Fibroblast of pulmonary artery (primary cell): ENCODE data around the gene NOL3.

Experiments used
- DNase-seq: peaks from one replicate; pipeline ENCODE4 v3.0.0-alpha.2; 2010; ENCODE audit warnings: low read depth
- H3K4me3 ChIP-seq: replicated peaks from 2 replicates; pipeline ENCODE4 v1.5.1; 2011; ENCODE audit warnings: low read depth, mild to moderate bottlenecking, control low read depth, low read length, moderate library complexity
- TF ChIP-seq, protein P1 (sequence below): IDR thresholded peaks from 2 replicates; pipeline ENCODE4 v1.5.1; 2011; ENCODE audit warnings: mild to moderate bottlenecking, control low read depth, low read length, inconsistent platforms; ENCODE audit errors: missing control alignments

NOL3 gene

GRCh38 chr16:67206129-67206837 is 35.9 kb downstream of the NOL3 start:
- no peak for DNase-seq
- H3K4me3 ChIP-seq: no peak overlapping the region

DNA sequence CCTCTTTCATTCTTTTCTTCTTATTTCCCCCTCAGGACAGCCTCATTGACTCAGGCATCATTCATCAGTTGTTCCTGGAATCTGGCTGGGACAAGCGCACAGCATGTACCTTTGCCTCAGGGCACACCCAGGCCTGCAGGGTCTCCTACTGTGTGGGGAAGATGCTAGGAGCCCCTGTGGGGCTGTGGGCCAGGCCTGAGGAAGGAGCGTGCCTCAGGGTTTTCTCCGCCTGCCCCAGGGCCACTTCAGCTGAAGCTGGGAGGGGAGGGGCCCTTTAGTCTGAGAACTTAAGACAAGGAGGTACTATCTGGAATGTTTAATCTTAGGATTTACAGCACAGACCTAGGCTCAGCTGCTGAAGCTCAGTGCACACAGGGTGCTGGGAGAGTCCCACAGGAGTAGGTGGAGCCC is 36.5 kb downstream of the NOL3 start:
- TF ChIP-seq, protein P1, sequence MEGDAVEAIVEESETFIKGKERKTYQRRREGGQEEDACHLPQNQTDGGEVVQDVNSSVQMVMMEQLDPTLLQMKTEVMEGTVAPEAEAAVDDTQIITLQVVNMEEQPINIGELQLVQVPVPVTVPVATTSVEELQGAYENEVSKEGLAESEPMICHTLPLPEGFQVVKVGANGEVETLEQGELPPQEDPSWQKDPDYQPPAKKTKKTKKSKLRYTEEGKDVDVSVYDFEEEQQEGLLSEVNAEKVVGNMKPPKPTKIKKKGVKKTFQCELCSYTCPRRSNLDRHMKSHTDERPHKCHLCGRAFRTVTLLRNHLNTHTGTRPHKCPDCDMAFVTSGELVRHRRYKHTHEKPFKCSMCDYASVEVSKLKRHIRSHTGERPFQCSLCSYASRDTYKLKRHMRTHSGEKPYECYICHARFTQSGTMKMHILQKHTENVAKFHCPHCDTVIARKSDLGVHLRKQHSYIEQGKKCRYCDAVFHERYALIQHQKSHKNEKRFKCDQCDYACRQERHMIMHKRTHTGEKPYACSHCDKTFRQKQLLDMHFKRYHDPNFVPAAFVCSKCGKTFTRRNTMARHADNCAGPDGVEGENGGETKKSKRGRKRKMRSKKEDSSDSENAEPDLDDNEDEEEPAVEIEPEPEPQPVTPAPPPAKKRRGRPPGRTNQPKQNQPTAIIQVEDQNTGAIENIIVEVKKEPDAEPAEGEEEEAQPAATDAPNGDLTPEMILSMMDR: no peak
- DNase-seq: no peak
- H3K4me3 ChIP-seq: no peak overlapping the region

More at GRCh38 chr16:67206129-67206837, 35.9 kb downstream of the NOL3 start:
- TF ChIP-seq, protein P1: no peak

- TF ChIP-seq, protein P1: no peak
- H3K4me3 ChIP-seq: no peak overlapping the region
- no peak for DNase-seq
Measured at GRCh38 chr16:67207249-67208091, 37.1 kb downstream of the NOL3 start.

DNA sequence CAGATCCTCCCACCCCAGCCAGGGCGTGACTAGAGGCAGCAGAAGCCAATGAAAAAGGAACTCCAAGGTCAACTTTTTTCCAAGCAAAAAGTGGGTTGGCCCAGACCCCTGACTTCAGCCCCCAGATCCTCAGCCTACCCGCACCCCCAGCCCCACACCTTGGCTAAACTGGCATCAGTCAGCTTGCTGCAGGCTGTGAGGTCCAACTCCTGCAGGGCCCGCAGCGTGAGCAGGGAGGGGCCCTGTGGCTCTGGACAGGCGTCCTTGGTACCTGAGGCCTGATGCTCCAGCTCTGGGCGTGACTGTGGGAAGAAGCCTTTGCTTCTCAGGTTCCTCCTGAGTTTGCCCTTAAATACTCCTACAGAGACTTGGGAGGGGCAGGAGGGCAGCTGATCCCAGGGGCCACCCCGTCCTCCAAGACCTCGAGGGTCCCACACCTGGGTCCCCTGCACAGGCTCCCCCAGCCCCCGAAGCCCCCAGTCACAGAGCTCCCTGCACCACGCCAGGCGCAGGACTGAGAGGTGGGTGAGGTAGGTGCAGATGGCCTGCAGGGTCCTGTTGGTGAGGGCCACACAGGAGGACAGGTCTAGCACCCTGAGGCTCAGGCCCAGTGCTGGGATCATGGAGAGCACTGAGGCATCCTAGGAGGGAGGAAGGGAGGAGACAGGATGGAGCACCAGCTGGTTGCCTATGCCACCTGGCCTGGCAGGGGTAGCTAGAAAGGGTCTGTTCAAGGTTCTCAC is 38.0 kb downstream of the NOL3 start:
- H3K4me3 ChIP-seq: no peak overlapping the region
- TF ChIP-seq, protein P1: no peak
- no peak for DNase-seq

- DNase-seq: no peak
- no peak overlapping the region for H3K4me3 ChIP-seq
- TF ChIP-seq, protein P1: no peak
Measured at GRCh38 chr16:67209565-67209964, 39.2 kb downstream of the NOL3 start.

- TF ChIP-seq, protein P1: no peak
- no peak for DNase-seq
- no peak overlapping the region for H3K4me3 ChIP-seq
Measured at GRCh38 chr16:67210069-67210937, 40.0 kb downstream of the NOL3 start.
